Measurements from ENCODE around the gene CPPED1.

The CPPED1 gene

GRCh38 chr16:12653820-12654392, 149.8 kb downstream of the CPPED1 start:
- no peak for DNase-seq (ENCODE audit: insufficient read length, low spot score)
- FAIRE-seq, result no peak
- TF ChIP-seq POLR2A (IDR thresholded peaks at IDR 0.05; ENCODE audit: low read depth, low read length), result no peak
- TF ChIP-seq TAF1 (IDR thresholded peaks at IDR 0.05; ENCODE audit: low read depth, low read length), result no peak
- TF ChIP-seq SPI1 (IDR thresholded peaks at IDR 0.05; ENCODE audit: low read depth, low read length), result no peak
- no peak for TF ChIP-seq POLR2AphosphoS5 (IDR thresholded peaks at IDR 0.05; ENCODE audit: low read depth, low read length)
- TF ChIP-seq POU2F2 (IDR thresholded peaks at IDR 0.05; ENCODE audit: low read depth, low read length), result no peak
- TF ChIP-seq PAX5 (IDR thresholded peaks at IDR 0.05; ENCODE audit: insufficient read depth, low read length, severe bottlenecking), result no peak

- FAIRE-seq, result no peak
- TF ChIP-seq SPI1 (IDR thresholded peaks at IDR 0.05; ENCODE audit: low read depth, low read length), result no peak
- TF ChIP-seq POU2F2 (IDR thresholded peaks at IDR 0.05; ENCODE audit: low read depth, low read length), result no peak
- no peak for DNase-seq (ENCODE audit: insufficient read length, low spot score)
Measured at GRCh38 chr16:12652924-12653323, 150.8 kb downstream of the CPPED1 start.

DNA sequence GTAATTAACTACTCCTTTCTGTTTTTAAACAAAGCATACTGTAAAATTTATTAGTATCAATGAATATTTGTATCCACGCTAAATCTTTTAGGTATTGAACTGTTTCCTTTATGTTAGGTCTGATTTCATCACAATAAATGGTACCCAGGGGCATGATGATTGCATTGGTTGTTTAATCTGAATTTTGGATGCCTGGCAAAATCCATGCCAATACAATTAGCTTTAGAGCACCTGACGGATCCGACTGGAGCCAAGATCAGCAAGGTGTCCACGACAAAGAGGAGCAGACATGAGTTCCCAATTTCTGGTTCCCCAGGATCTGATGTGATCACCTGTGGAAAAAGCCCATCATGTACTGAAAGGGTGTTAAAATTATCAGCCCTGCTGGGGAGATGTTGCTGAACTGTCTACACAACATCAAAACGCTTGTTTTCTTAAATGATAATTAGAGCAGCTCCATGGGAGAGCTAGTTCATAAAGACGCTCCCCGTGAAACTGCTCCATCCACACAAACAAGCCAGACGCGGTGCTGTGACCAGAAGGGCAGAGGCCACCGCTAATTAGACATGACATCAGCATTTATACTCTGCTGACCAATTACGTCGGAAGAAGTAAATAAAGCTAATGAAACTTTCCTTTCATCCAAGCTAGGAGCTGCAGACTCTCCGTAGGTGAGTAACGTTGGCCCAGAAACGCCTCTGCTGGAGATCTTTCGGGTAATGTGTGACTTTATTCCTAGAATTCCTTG, 151.7 kb downstream of the CPPED1 start:
- TF ChIP-seq POLR2A (IDR thresholded peaks at IDR 0.05; ENCODE audit: low read depth, low read length) (no peak), POLR2AphosphoS5 (IDR thresholded peaks at IDR 0.05; ENCODE audit: low read depth, low read length) (no peak), POU2F2 (IDR thresholded peaks at IDR 0.05; ENCODE audit: low read depth, low read length) (no peak), SPI1 (IDR thresholded peaks at IDR 0.05; ENCODE audit: low read depth, low read length) (no peak), TAF1 (IDR thresholded peaks at IDR 0.05; ENCODE audit: low read depth, low read length) (no peak), PAX5 (IDR thresholded peaks at IDR 0.05; ENCODE audit: insufficient read depth, low read length, severe bottlenecking) (no peak)
- FAIRE-seq (no peak), DNase-seq (ENCODE audit: insufficient read length, low spot score) (no peak)

- TF ChIP-seq SPI1 (IDR thresholded peaks at IDR 0.05; ENCODE audit: low read depth, low read length), result no peak
- no peak for TF ChIP-seq POU2F2 (IDR thresholded peaks at IDR 0.05; ENCODE audit: low read depth, low read length)
- no peak for TF ChIP-seq POLR2A (IDR thresholded peaks at IDR 0.05; ENCODE audit: low read depth, low read length)
- no peak for TF ChIP-seq TAF1 (IDR thresholded peaks at IDR 0.05; ENCODE audit: low read depth, low read length)
- TF ChIP-seq PAX5 (IDR thresholded peaks at IDR 0.05; ENCODE audit: insufficient read depth, low read length, severe bottlenecking), result no peak
- TF ChIP-seq POLR2AphosphoS5 (IDR thresholded peaks at IDR 0.05; ENCODE audit: low read depth, low read length), result no peak
- no peak for DNase-seq (ENCODE audit: insufficient read length, low spot score)
- FAIRE-seq, result no peak
Measured at GRCh38 chr16:12649356-12649755, 154.3 kb downstream of the CPPED1 start.

DNA sequence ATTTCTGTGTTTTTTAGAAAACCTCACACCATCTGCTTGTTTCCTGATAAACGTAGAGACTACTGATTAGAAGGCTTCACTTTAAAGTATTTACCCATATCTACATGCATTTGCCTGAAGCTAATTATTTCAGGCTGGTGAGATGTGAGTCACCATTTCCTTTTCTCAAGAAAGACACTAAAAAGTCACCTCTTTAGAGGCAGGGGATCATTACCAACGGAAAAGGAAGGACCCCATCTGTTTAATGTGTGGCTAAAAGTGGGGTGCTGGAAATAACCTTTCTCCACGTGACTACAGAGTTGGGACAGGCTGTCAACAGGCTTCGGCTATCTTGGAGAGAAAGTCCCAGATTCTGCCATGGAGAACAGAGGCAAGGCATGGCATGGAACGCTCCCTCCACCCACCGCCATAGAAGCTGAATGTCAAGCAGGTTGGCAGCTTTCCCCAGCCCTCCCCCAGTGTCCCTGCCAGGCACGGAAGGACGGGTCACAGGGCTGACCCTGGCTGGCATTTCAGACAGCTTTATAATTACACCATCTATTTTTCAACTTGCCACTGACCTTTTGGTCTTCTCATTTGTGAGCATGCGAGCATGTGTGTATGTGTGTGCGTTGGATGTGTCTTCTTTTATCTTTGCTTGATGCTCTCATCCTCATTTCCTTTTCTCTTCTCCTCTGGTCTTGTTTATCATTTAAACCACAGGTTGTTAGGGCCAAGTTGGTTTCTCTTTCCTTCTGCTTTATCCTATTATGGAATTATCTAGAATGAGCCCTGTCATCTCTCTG, 157.0 kb downstream of the CPPED1 start:
- FAIRE-seq (no peak), DNase-seq (ENCODE audit: insufficient read length, low spot score) (no peak)
- TF ChIP-seq TAF1 (IDR thresholded peaks at IDR 0.05; ENCODE audit: low read depth, low read length), result no peak

DNA sequence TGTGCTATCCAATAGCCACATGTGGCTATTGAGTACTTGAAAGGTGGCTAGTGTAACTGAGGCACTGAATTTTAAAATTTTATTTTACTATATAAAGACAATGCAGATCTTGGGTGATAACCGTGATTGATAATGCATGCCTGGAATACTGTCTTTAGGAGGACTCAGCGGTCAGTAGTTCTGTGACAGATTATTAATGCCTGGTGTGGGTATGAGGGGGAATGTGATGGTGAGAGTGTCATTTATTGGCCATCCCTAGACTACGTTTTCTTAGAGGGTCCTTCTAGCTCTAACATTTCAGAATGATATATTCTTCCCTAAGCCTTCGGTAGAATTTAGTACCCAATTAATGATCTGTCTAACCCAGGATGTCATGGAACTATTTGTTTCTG, 157.6 kb downstream of the CPPED1 start:
- FAIRE-seq, result no peak
- TF ChIP-seq POLR2AphosphoS5 (IDR thresholded peaks at IDR 0.05; ENCODE audit: low read depth, low read length), result no peak
- no peak for TF ChIP-seq POU2F2 (IDR thresholded peaks at IDR 0.05; ENCODE audit: low read depth, low read length)
- no peak for TF ChIP-seq TAF1 (IDR thresholded peaks at IDR 0.05; ENCODE audit: low read depth, low read length)
- no peak for TF ChIP-seq POLR2A (IDR thresholded peaks at IDR 0.05; ENCODE audit: low read depth, low read length)
- TF ChIP-seq PAX5 (IDR thresholded peaks at IDR 0.05; ENCODE audit: insufficient read depth, low read length, severe bottlenecking), result no peak
- DNase-seq (ENCODE audit: insufficient read length, low spot score), result no peak

DNA sequence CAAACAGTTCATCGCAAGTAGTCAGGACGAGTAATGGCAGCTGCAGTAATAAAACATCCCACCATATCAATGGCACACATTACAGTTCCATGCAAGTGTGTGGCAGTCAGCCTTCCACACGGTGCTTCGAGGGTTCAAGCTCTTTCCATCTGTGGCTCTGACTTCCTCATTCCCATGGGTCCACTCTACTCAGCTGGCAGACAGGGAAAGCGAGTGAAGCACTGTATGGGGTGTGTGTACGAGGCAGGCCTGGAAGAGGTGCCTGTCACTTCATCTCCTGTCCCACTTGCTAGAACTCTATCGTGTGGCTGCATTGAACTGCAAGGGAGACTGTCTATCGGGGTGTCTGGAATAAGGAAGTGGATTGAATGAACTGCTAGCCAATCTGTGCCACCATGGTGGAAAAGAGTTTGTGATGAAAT, 160.6 kb downstream of the CPPED1 start:
- DNase-seq (ENCODE audit: insufficient read length, low spot score) (no peak), FAIRE-seq (no peak)
- TF ChIP-seq SPI1 (IDR thresholded peaks at IDR 0.05; ENCODE audit: low read depth, low read length) (peak; percentile 2; the same call in 1 of the 2 replicates), PAX5 (IDR thresholded peaks at IDR 0.05; ENCODE audit: insufficient read depth, low read length, severe bottlenecking) (no peak)

DNA sequence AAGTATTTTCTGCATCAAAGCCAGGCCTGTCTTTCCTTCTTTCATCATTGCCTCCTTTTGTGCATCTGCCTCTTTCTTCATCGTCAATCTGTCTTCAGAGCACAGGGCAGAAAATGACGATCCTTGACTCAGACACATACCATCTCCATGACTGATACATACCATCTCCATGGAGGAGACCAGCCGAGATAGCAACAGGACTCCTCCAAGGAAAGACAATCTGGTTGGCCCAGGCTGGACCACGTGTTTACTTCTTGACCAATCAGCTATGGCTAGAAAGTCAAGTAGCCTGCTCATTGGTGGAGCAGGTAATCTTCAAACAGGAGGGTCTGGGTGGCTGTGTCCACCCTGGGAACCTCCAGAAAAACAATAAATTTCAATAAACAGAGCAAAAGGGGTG, 164.6 kb downstream of the CPPED1 start:
- FAIRE-seq (no peak), DNase-seq (ENCODE audit: insufficient read length, low spot score) (no peak)

DNA sequence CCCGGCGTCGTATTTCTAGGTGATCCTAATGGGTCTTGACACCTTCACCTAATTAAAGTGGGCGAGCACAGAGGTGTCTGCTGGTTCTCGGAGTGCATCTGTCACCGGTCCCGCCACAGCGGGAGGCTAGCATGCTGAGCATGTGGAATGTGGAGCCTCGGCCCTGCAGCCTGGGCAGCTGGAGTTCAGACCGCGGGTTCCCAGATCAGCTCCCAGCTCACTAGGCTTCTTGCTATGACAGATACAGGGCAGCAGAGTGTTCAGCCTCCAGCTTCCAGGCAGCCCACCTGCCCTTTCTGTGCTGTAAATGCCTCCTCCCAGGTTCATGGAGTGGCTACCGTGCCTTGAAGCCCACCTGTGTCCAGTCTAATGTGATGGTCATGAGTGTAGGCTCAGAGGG, 166.7 kb downstream of the CPPED1 start:
- no peak for DNase-seq (ENCODE audit: insufficient read length, low spot score)
- FAIRE-seq, result no peak
- TF ChIP-seq PAX5 (IDR thresholded peaks at IDR 0.05; ENCODE audit: insufficient read depth, low read length, severe bottlenecking) (no peak), POU2F2 (IDR thresholded peaks at IDR 0.05; ENCODE audit: low read depth, low read length) (no peak), POLR2A (IDR thresholded peaks at IDR 0.05; ENCODE audit: low read depth, low read length) (no peak), POLR2AphosphoS5 (IDR thresholded peaks at IDR 0.05; ENCODE audit: low read depth, low read length) (no peak), SPI1 (IDR thresholded peaks at IDR 0.05; ENCODE audit: low read depth, low read length) (no peak), TAF1 (IDR thresholded peaks at IDR 0.05; ENCODE audit: low read depth, low read length) (no peak)

More for the DNA sequence above, 164.6 kb downstream of the CPPED1 start:
- TF ChIP-seq POLR2AphosphoS5 (IDR thresholded peaks at IDR 0.05; ENCODE audit: low read depth, low read length) (no peak), TAF1 (IDR thresholded peaks at IDR 0.05; ENCODE audit: low read depth, low read length) (no peak), SPI1 (IDR thresholded peaks at IDR 0.05; ENCODE audit: low read depth, low read length) (no peak), PAX5 (IDR thresholded peaks at IDR 0.05; ENCODE audit: insufficient read depth, low read length, severe bottlenecking) (no peak), POLR2A (IDR thresholded peaks at IDR 0.05; ENCODE audit: low read depth, low read length) (no peak), POU2F2 (IDR thresholded peaks at IDR 0.05; ENCODE audit: low read depth, low read length) (no peak)

- TF ChIP-seq PAX5 (IDR thresholded peaks at IDR 0.05; ENCODE audit: insufficient read depth, low read length, severe bottlenecking) (no peak), POU2F2 (IDR thresholded peaks at IDR 0.05; ENCODE audit: low read depth, low read length) (no peak), POLR2A (IDR thresholded peaks at IDR 0.05; ENCODE audit: low read depth, low read length) (no peak), TAF1 (IDR thresholded peaks at IDR 0.05; ENCODE audit: low read depth, low read length) (no peak), POLR2AphosphoS5 (IDR thresholded peaks at IDR 0.05; ENCODE audit: low read depth, low read length) (no peak), SPI1 (IDR thresholded peaks at IDR 0.05; ENCODE audit: low read depth, low read length) (no peak)
- DNase-seq (ENCODE audit: insufficient read length, low spot score), result no peak
- FAIRE-seq, result no peak
Measured at GRCh38 chr16:12629271-12629670, 174.4 kb downstream of the CPPED1 start.
